Endodermal cell (in vitro differentiated cells): ENCODE results near the gene SDK1. TPM values are rescaled to one million over a fixed set of nuclear protein-coding genes. Genes with fewer than 3 reads are reported as not detected.

Experiments
- DNase-seq: peaks from one replicate; pipeline ENCODE4 v3.0.0-alpha.2; 2017
- H3K27ac ChIP-seq: 2 replicates; pipeline ENCODE4 v1.5.1; 2013; ENCODE audit warnings: mild to moderate bottlenecking, low read depth, low read length, moderate library complexity
- H3K27me3 ChIP-seq: 2 replicates; pipeline ENCODE4 v1.6.1; 2013; ENCODE audit warnings: mild to moderate bottlenecking, low read length, moderate library complexity; ENCODE audit not compliant: insufficient read depth, control insufficient read depth, poor library complexity, severe bottlenecking
- H3K36me3 ChIP-seq: 2 replicates; pipeline ENCODE4 v1.7.0; 2013; ENCODE audit warnings: mild to moderate bottlenecking, low read length, moderate library complexity; ENCODE audit not compliant: control insufficient read depth, insufficient read depth
- H3K4me1 ChIP-seq: one replicate; pipeline ENCODE4 v1.7.0; 2013; ENCODE audit warnings: low read length; ENCODE audit not compliant: control insufficient read depth, insufficient read depth
- H3K4me3 ChIP-seq: 2 replicates; pipeline ENCODE4 v1.5.1; 2013; ENCODE audit warnings: mild to moderate bottlenecking, low read length, moderate library complexity
- H3K9ac ChIP-seq: 2 replicates; pipeline ENCODE4 v1.6.1; 2013; ENCODE audit warnings: mild to moderate bottlenecking, low read length, moderate library complexity; ENCODE audit not compliant: poor library complexity, severe bottlenecking; ENCODE audit errors: extremely low read depth
- H3K9me3 ChIP-seq: 2 replicates; pipeline ENCODE4 v1.6.1; 2013; ENCODE audit warnings: mild to moderate bottlenecking, low read length, moderate library complexity; ENCODE audit not compliant: control insufficient read depth
- H3K27ac Mint-ChIP-seq: 2 replicates; pipeline ENCODE4 v1.8.0; 2020; ENCODE audit warnings: mixed read lengths
- H3K27me3 Mint-ChIP-seq: 2 replicates; pipeline ENCODE4 v1.8.0; 2021; ENCODE audit warnings: mild to moderate bottlenecking, mixed read lengths; ENCODE audit not compliant: insufficient read depth
- H3K36me3 Mint-ChIP-seq: 2 replicates; pipeline ENCODE4 v1.8.0; 2020; ENCODE audit warnings: low read depth, mixed read lengths
- H3K4me1 Mint-ChIP-seq: 2 replicates; pipeline ENCODE4 v1.8.0; 2020; ENCODE audit warnings: mixed read lengths
- H3K4me3 Mint-ChIP-seq: 2 replicates; pipeline ENCODE4 v1.8.0; 2020; ENCODE audit warnings: mild to moderate bottlenecking, moderate library complexity, mixed read lengths
- H3K9me3 Mint-ChIP-seq: 2 replicates; pipeline ENCODE4 v1.8.0; 2020; ENCODE audit warnings: mild to moderate bottlenecking, mixed read lengths
- CTCF ChIP-seq: fragments of 200-600 bp; sonication (generic); conservative IDR thresholded peaks from 2 replicates; pipeline ENCODE4 v1.5.0; 2021; ENCODE audit warnings: antibody characterized with exemption, mild to moderate bottlenecking
- WGBS, 2 experiments: methylation state at CpG; one replicate each; pipeline versions ENCODE4 v1.1.5 to v1.1.7; 2013; ENCODE audit warnings: missing lambda C conversion rate in 2 of 2, mixed read lengths in 1 of 2; ENCODE audit not compliant: insufficient coverage in 1 of 2, insufficient read length in 1 of 2; 5-methylcytosine and 5-hydroxymethylcytosine counted together
- total RNA-seq, 2 donors: library from RNA; stranded (reverse); fragmentation: NEBNext Ultra II Directional in 1 of 2; extraction: Animal tissue kit (Norgen Biotek cat#: 25700) in 1 of 2; gene quantifications; 2 replicates in 1 of 2; 3 replicates in 1 of 2; pipeline ENCODE4 v1.2.1, GENCODE V29; 2021

Gene SDK1
- total RNA-seq, 2 donors from 2014 or later = 22.7 to 23.1 TPM

GRCh38 chr7:3380886-3381685 lies 80.0 kb downstream of the SDK1 start:
- H3K9ac ChIP-seq = no peak overlapping the region
- no peaks in the 10 kb centered on the region for H3K27me3 ChIP-seq
- 79 to 84% methylated on average over 10 to 12 of the region's 12 CpGs for WGBS, 2 experiments
- Mint-ChIP-seq H3K4me1 (peaks cover 27% of the 10 kb centered on the region), H3K36me3 (no peaks in the 10 kb centered on the region), H3K27ac (no peak overlapping the region), H3K9me3 (no peaks in the 10 kb centered on the region), H3K27me3 (no peaks in the 10 kb centered on the region), H3K4me3 (peak overlapping the region; percentile 10)
- H3K4me1 ChIP-seq = peaks cover 10% of the 10 kb centered on the region
- no peaks in the 10 kb centered on the region for H3K36me3 ChIP-seq
- H3K27ac ChIP-seq = no peak overlapping the region
- DNase-seq = no peak
- TF ChIP-seq CTCF = no peak
- no peak overlapping the region for H3K4me3 ChIP-seq
- H3K9me3 ChIP-seq = no peaks in the 10 kb centered on the region

GRCh38 chr7:3386423-3387190 lies 85.6 kb downstream of the SDK1 start:
- Mint-ChIP-seq H3K4me3 (no peak overlapping the region), H3K36me3 (no peaks in the 10 kb centered on the region)

GRCh38 chr7:3393862-3394261 lies 92.8 kb downstream of the SDK1 start:
- H3K4me3 ChIP-seq = no peak overlapping the region
- H3K27me3 ChIP-seq = no peaks in the 10 kb centered on the region
- TF ChIP-seq CTCF = no peak
- no peaks in the 10 kb centered on the region for H3K27me3 Mint-ChIP-seq
- no peaks in the 10 kb centered on the region for H3K4me1 Mint-ChIP-seq
- H3K9me3 ChIP-seq = peaks cover 35% of the 10 kb centered on the region
- no peak overlapping the region for H3K27ac Mint-ChIP-seq
- no peak overlapping the region for H3K4me3 Mint-ChIP-seq
- H3K36me3 ChIP-seq = no peaks in the 10 kb centered on the region
- no peaks in the 10 kb centered on the region for H3K4me1 ChIP-seq
- WGBS, 2 experiments = 97% methylated on average over 3 of the region's 3 CpGs; no CpG with 5 or more reads in 1 of the 2 experiments
- no peak overlapping the region for H3K9ac ChIP-seq
- no peak overlapping the region for H3K27ac ChIP-seq
- peaks cover 8% of the 10 kb centered on the region for H3K36me3 Mint-ChIP-seq
- peaks cover 23% of the 10 kb centered on the region for H3K9me3 Mint-ChIP-seq
- DNase-seq = no peak

More at GRCh38 chr7:3386423-3387190, 85.6 kb downstream of the SDK1 start:
- no peaks in the 10 kb centered on the region for H3K36me3 ChIP-seq
- Mint-ChIP-seq H3K27ac (no peak overlapping the region), H3K27me3 (no peaks in the 10 kb centered on the region), H3K9me3 (peaks cover 5% of the 10 kb centered on the region), H3K4me1 (peaks cover under 1% of the 10 kb centered on the region)
- DNase-seq = no peak
- peaks cover 7% of the 10 kb centered on the region for H3K9me3 ChIP-seq
- no peaks in the 10 kb centered on the region for H3K27me3 ChIP-seq
- TF ChIP-seq CTCF = no peak
- H3K9ac ChIP-seq = no peak overlapping the region
- H3K27ac ChIP-seq = no peak overlapping the region
- no peaks in the 10 kb centered on the region for H3K4me1 ChIP-seq
- 79% methylated on average over 5 of the region's 5 CpGs; no CpG with 5 or more reads in 1 of the 2 experiments for WGBS, 2 experiments
- no peak overlapping the region for H3K4me3 ChIP-seq
